CD14-positive monocyte (primary cell): ENCODE results near the gene AFG3L2. TPM values are rescaled to one million over a fixed set of nuclear protein-coding genes. Genes with fewer than 3 reads are reported as not detected.

ENCODE experiments used
- DNase-seq, 3 donors: peaks; one replicate each; pipeline ENCODE4 v3.0.0-alpha.2; 2011 to 2022
- H2AFZ ChIP-seq: 2 replicates; pipeline ENCODE4 v1.6.0; 2012; ENCODE audit warnings: mild to moderate bottlenecking, low read depth, low read length, inconsistent platforms; ENCODE audit not compliant: insufficient read depth, poor library complexity, severe bottlenecking
- H3K27ac ChIP-seq, 2 donors: 1 replicate in 1 of 2; 2 replicates in 1 of 2; pipeline ENCODE4 v1.5.1; 2012 to 2013; ENCODE audit warnings: low read length in 2 of 2, control low read depth in 1 of 2, inconsistent platforms in 1 of 2, low read depth in 1 of 2, mild to moderate bottlenecking in 1 of 2
- H3K27me3 ChIP-seq, 2 donors: one replicate each; pipeline versions ENCODE4 v1.6.0 to v1.6.1; 2011 to 2013; ENCODE audit warnings: low read length in 2 of 2; ENCODE audit not compliant: control insufficient read depth in 2 of 2, insufficient read depth in 2 of 2
- H3K36me3 ChIP-seq, 2 donors: replicated peaks in 1 of 2; 1 replicate in 1 of 2; 2 replicates in 1 of 2; pipeline versions ENCODE4 v1.5.1 to v1.6.1; 2012 to 2013; ENCODE audit warnings: low read length in 2 of 2, control low read depth in 1 of 2, inconsistent platforms in 1 of 2, mild to moderate bottlenecking in 1 of 2; ENCODE audit not compliant: insufficient read depth in 2 of 2, control insufficient read depth in 1 of 2
- H3K4me1 ChIP-seq, 2 donors: 1 replicate in 1 of 2; 2 replicates in 1 of 2; pipeline versions ENCODE4 v1.5.1 to v1.6.1; 2012 to 2013; ENCODE audit warnings: low read length in 2 of 2, control low read depth in 1 of 2, inconsistent platforms in 1 of 2, mild to moderate bottlenecking in 1 of 2, moderate library complexity in 1 of 2; ENCODE audit not compliant: insufficient read depth in 2 of 2, control insufficient read depth in 1 of 2
- H3K4me2 ChIP-seq: replicated peaks from 2 replicates; pipeline ENCODE3; 2012; ENCODE audit warnings: low read length, moderate library complexity, mild to moderate bottlenecking; ENCODE audit not compliant: poor library complexity, severe bottlenecking; ENCODE audit errors: extremely low read depth
- H3K4me3 ChIP-seq, 3 experiments: fragments of 200-600 bp in 1 of 3; sonication (generic) in 1 of 3; replicated peaks in 1 of 3; 1 replicate in 2 of 3; 2 replicates in 1 of 3; pipeline ENCODE4 v1.5.1; 2011 to 2013; ENCODE audit warnings: low read length in 3 of 3, mild to moderate bottlenecking in 3 of 3, control low read depth in 2 of 3, low read depth in 2 of 3, inconsistent platforms in 1 of 3, moderate library complexity in 1 of 3
- H3K79me2 ChIP-seq: 2 replicates; pipeline ENCODE4 v1.6.0; 2012; ENCODE audit warnings: mild to moderate bottlenecking, control low read depth, inconsistent platforms, low read length, moderate library complexity; ENCODE audit not compliant: insufficient read depth
- H3K9ac ChIP-seq: 2 replicates; pipeline ENCODE4 v1.6.0; 2017; ENCODE audit warnings: low read length, mild to moderate bottlenecking; ENCODE audit not compliant: insufficient read depth, poor library complexity, severe bottlenecking
- H3K9me3 ChIP-seq, 2 donors: replicated peaks in 1 of 2; 1 replicate in 1 of 2; 2 replicates in 1 of 2; pipeline versions ENCODE4 v1.5.1 to v1.6.1; 2012 to 2013; ENCODE audit warnings: low read length in 2 of 2, control low read depth in 1 of 2; ENCODE audit not compliant: control insufficient read depth in 1 of 2, insufficient read depth in 1 of 2
- H4K20me1 ChIP-seq: 2 replicates; pipeline ENCODE4 v1.6.0; 2012; ENCODE audit warnings: mild to moderate bottlenecking, low read length, control low read depth, moderate library complexity; ENCODE audit not compliant: insufficient read depth
- H3K27ac Mint-ChIP-seq, 7 donors: one replicate each; pipeline ENCODE4 v1.8.0; 2020; ENCODE audit warnings: mild to moderate bottlenecking in 7 of 7, mixed read lengths in 7 of 7, moderate library complexity in 6 of 7, inconsistent platforms in 2 of 7
- H3K27me3 Mint-ChIP-seq, 3 donors: one replicate each; pipeline ENCODE4 v1.8.0; 2021 to 2022; ENCODE audit warnings: low read depth in 3 of 3, mild to moderate bottlenecking in 3 of 3, mixed read lengths in 3 of 3, moderate library complexity in 3 of 3, inconsistent platforms in 1 of 3
- H3K36me3 Mint-ChIP-seq, 2 donors: one replicate each; pipeline ENCODE4 v1.8.0; 2020; ENCODE audit warnings: mixed read lengths in 2 of 2, inconsistent platforms in 1 of 2, mild to moderate bottlenecking in 1 of 2
- H3K4me1 Mint-ChIP-seq: one replicate; pipeline ENCODE4 v1.8.0; 2020; ENCODE audit warnings: mild to moderate bottlenecking, mixed read lengths
- H3K4me3 Mint-ChIP-seq, 2 donors: one replicate each; pipeline ENCODE4 v1.8.0; 2020; ENCODE audit warnings: mild to moderate bottlenecking in 2 of 2, mixed read lengths in 2 of 2, moderate library complexity in 1 of 2
- H3K9me3 Mint-ChIP-seq, 7 donors: one replicate each; pipeline ENCODE4 v1.8.0; 2020 to 2022; ENCODE audit warnings: mixed read lengths in 7 of 7, mild to moderate bottlenecking in 6 of 7, moderate library complexity in 6 of 7, inconsistent platforms in 2 of 7
- WGBS: methylation state at CpG from one replicate; pipeline ENCODE4 v1.1.5; 2013; ENCODE audit warnings: missing lambda C conversion rate; ENCODE audit not compliant: insufficient coverage; 5-methylcytosine and 5-hydroxymethylcytosine counted together
- intact Hi-C, 2 donors: fragments of 100-400 bp; cut with micrococcal nuclease; formaldehyde crosslinking; loops; one replicate each; pipeline versions ENCODE4 v1.15.0 to v1.15.1; 2023
- polyA plus RNA-seq, 3 donors: library from polyadenylated mRNA; depleted of rRNA in 1 of 3; unstranded in 2 of 3; stranded (reverse) in 1 of 3; fragments of 300-500 nt in 2 of 3; fragments of >200 nt in 1 of 3; fragmentation: Illumina TruSeq in 2 of 3; gene quantifications; 1 replicate in 2 of 3; 2 replicates in 1 of 3; pipeline ENCODE4 v1.2.3, GENCODE V29; 2012 to 2021
- TF ChIP-seq, protein P1 (sequence below): fragments of 200-600 bp; IDR thresholded peaks from one replicate; pipeline ENCODE4 v1.8.0; 2022; ENCODE audit warnings: antibody characterized with exemption, mild to moderate bottlenecking

The AFG3L2 gene
- polyA plus RNA-seq, 3 donors = 13.9 to 15.5 (median 13.9) TPM

DNA sequence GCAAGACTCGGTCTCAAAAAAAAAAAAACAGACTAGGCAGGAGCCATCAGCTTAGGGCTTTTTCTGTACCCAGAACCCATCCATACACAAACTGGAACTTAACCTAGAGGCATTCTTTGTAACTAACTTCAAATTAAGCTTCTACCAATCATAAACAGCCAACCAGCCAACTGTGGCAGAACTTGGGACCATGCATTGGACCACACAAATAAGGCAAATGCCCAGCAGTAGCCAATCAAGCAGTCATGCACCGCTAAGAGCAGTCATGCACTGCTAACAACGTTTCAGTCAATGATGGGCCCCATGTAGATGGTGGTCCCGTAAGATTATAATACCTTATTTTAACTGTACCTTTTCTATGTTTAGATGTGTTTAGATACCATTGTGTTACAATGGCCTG, 46.3 kb downstream of the AFG3L2 start:
- intact Hi-C loops = no loop called here
- H3K9me3 Mint-ChIP-seq = peaks cover 0 to 2% (median 0%) of the 10 kb centered on the region in 7 donors
- Histone ChIP-seq H3K4me1 (no peaks in the 10 kb centered on the region), H3K9me3 (no peaks in the 10 kb centered on the region), H3K4me3 (no peak overlapping the region), H3K27me3 (no peaks in the 10 kb centered on the region), H4K20me1 (peaks cover 3% of the 10 kb centered on the region), H3K27ac (no peak overlapping the region), H2AFZ (no peak overlapping the region), H3K4me2 (no peak overlapping the region), H3K9ac (no peak overlapping the region), H3K79me2 (no peaks in the 10 kb centered on the region), H3K36me3 (peaks cover 58 to 74% of the 10 kb centered on the region in 2 donors)
- no peaks in the 10 kb centered on the region for H3K27me3 Mint-ChIP-seq
- H3K27ac Mint-ChIP-seq = no peak overlapping the region
- H3K4me3 Mint-ChIP-seq = no peak overlapping the region
- DNase-seq = no peak
- 100% methylated on average over 2 of the region's 4 CpGs for WGBS
- peaks cover 59 to 79% of the 10 kb centered on the region in 2 donors for H3K36me3 Mint-ChIP-seq
- peaks cover 2% of the 10 kb centered on the region for H3K4me1 Mint-ChIP-seq
- TF ChIP-seq, protein P1, sequence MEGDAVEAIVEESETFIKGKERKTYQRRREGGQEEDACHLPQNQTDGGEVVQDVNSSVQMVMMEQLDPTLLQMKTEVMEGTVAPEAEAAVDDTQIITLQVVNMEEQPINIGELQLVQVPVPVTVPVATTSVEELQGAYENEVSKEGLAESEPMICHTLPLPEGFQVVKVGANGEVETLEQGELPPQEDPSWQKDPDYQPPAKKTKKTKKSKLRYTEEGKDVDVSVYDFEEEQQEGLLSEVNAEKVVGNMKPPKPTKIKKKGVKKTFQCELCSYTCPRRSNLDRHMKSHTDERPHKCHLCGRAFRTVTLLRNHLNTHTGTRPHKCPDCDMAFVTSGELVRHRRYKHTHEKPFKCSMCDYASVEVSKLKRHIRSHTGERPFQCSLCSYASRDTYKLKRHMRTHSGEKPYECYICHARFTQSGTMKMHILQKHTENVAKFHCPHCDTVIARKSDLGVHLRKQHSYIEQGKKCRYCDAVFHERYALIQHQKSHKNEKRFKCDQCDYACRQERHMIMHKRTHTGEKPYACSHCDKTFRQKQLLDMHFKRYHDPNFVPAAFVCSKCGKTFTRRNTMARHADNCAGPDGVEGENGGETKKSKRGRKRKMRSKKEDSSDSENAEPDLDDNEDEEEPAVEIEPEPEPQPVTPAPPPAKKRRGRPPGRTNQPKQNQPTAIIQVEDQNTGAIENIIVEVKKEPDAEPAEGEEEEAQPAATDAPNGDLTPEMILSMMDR = no peak

DNA sequence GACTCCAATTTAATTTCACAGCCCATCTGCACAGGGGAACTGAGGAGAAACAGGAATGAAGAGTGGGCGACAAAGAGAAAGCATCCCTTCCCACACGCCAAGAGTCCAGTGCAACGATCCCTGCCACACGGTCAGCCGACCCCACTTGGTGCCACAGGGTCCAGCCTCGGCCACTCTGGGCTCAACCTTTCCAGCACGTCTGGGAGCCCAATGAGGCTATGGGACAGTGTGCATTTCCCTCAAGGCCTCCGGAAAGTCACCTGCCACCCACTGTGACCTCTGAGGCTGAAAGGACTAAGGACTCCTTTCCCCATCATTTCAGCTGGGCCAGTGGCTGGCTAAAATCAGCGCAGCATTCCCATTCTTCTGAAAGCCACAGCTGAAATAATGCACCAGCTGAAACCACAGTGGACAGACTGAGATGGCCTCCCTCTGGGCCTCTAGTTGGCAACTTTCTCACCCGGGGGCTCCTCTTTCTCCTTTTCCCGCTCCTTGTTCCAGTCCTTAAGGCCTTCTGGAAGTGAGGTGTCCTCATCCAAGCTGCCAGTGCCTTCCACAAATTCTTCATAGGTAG, 47.8 kb downstream of the AFG3L2 start:
- WGBS = 96% methylated on average over 11 of the region's 11 CpGs
- Mint-ChIP-seq H3K9me3 (peaks cover 0 to 11% (median 5%) of the 10 kb centered on the region in 7 donors), H3K4me3 (no peak overlapping the region), H3K27ac (peak overlapping the region in 4 of 7 donors; percentile 32 to 74 (median 56)), H3K4me1 (peaks cover 2% of the 10 kb centered on the region), H3K27me3 (no peaks in the 10 kb centered on the region), H3K36me3 (peaks cover 57 to 81% of the 10 kb centered on the region in 2 donors)
- H3K4me3 ChIP-seq = no peak overlapping the region
- intact Hi-C loops = no loop called here
- TF ChIP-seq, protein P1 = no peak
- H3K4me1 ChIP-seq = no peaks in the 10 kb centered on the region
- no peaks in the 10 kb centered on the region for H3K79me2 ChIP-seq
- no peak overlapping the region for H3K4me2 ChIP-seq
- H3K27me3 ChIP-seq = no peaks in the 10 kb centered on the region
- no peaks in the 10 kb centered on the region for H3K9me3 ChIP-seq
- peaks cover 61 to 73% of the 10 kb centered on the region in 2 donors for H3K36me3 ChIP-seq
- H4K20me1 ChIP-seq = peaks cover 3% of the 10 kb centered on the region
- H3K27ac ChIP-seq = peak overlapping the region; percentile 1 to 45
- no peak for DNase-seq
- no peak overlapping the region for H3K9ac ChIP-seq
- H2AFZ ChIP-seq = no peak overlapping the region
